HCT116 (cell line): ENCODE results near the gene HDAC8. TPM values are rescaled to one million over a fixed set of nuclear protein-coding genes. Genes with fewer than 3 reads are reported as not detected.

Source experiments
- ATAC-seq: fragments of 200-7000 bp; cut with Tn5 transposase; 2 replicates; pipeline ENCODE4 v1.9.1; 2020; ENCODE audit warnings: mild to moderate bottlenecking, moderate library complexity
- BruUV-seq: library from RNA; stranded (reverse); fragments of 400-500 nt; replicated peaks from 2 replicates; lab custom pipeline; 2021; lab: Mats Ljungman, UMichigan
- CTCF ChIA-PET: fragments of 300-600 bp; sonication (Branson Sonifier 250); formaldehyde crosslinking; loops from one replicate; lab custom pipeline; 2021; ENCODE audit warnings: antibody characterized with exemption; lab: Charles Lee
- POLR2A ChIA-PET: fragments of 300-600, 350-600 bp; sonication (Branson Sonifier 250); formaldehyde crosslinking; loops from one replicate; lab custom pipeline; 2021; ENCODE audit warnings: antibody characterized with exemption; lab: Charles Lee
- RAD21 ChIA-PET, 2 experiments: fragments of 300-600 bp; sonication (Branson Sonifier 250); formaldehyde crosslinking; loops; one replicate each; lab custom pipeline; 2023; ENCODE audit warnings: low total read pairs in 2 of 2; ENCODE audit not compliant: uncharacterized antibody in 2 of 2, unreplicated experiment in 2 of 2, low non-redundant PET in 1 of 2; lab: Charles Lee
- DNase-seq: peaks from one replicate; pipeline ENCODE4 v3.0.0-alpha.2; 2010; ENCODE audit warnings: low read depth, low spot score
- H2AFZ ChIP-seq: fragments of 200-600 bp; shearing (Covaris generic), sonication (generic); 2 replicates; pipeline ENCODE4 v1.6.1; 2017; ENCODE audit warnings: low read depth, mixed run types, mixed read lengths, antibody characterized with exemption, low read length; ENCODE audit not compliant: poor library complexity, severe bottlenecking
- H3K27ac ChIP-seq: 2 replicates; pipeline ENCODE4 v1.5.1; 2012; ENCODE audit warnings: low read depth, low read length
- H3K27me3 ChIP-seq: fragments of 200-600 bp; sonication (generic); 2 replicates; pipeline ENCODE4 v1.6.1; 2016; ENCODE audit warnings: mixed run types, low read length, mixed read lengths; ENCODE audit not compliant: insufficient read depth
- H3K36me3 ChIP-seq, 2 experiments: fragments of 200-500 bp in 1 of 2; fragments of 200-600 bp in 1 of 2; sonication (Bioruptor generic) in 1 of 2; sonication (generic) in 1 of 2; 2 replicates each; pipeline versions ENCODE4 v1.5.1 to v1.6.1; 2014 to 2016; ENCODE audit warnings: low read length in 2 of 2, inconsistent platforms in 1 of 2, mixed read lengths in 1 of 2, mixed run types in 1 of 2; ENCODE audit not compliant: insufficient read depth in 2 of 2, control insufficient read depth in 1 of 2
- H3K4me1 ChIP-seq, 2 experiments: fragments of 200-600 bp in 1 of 2; sonication (generic) in 1 of 2; 2 replicates each; pipeline versions ENCODE4 v1.5.1 to v1.6.1; 2012 to 2017; ENCODE audit warnings: low read length in 2 of 2, inconsistent platforms in 1 of 2, mild to moderate bottlenecking in 1 of 2, mixed read lengths in 1 of 2, mixed run types in 1 of 2, moderate library complexity in 1 of 2; ENCODE audit not compliant: insufficient read depth in 2 of 2, control insufficient read depth in 1 of 2
- H3K4me2 ChIP-seq: fragments of 200-600 bp; sonication (generic); 2 replicates; pipeline ENCODE4 v1.6.1; 2017; ENCODE audit warnings: mixed run types, low read length, mixed read lengths
- H3K4me3 ChIP-seq, 2 experiments: fragments of 200-600 bp in 1 of 2; sonication (generic) in 1 of 2; replicated peaks in 1 of 2; 2 replicates each; pipeline ENCODE4 v1.5.1; 2011 to 2016; ENCODE audit warnings: low read length in 2 of 2, control low read depth in 1 of 2, low read depth in 1 of 2, mild to moderate bottlenecking in 1 of 2, mixed read lengths in 1 of 2, mixed run types in 1 of 2
- H3K79me2 ChIP-seq: fragments of 200-600 bp; sonication (generic); 2 replicates; pipeline ENCODE4 v1.6.1; 2017; ENCODE audit warnings: mild to moderate bottlenecking, mixed run types, low read length, moderate library complexity, mixed read lengths; ENCODE audit not compliant: insufficient read depth
- H3K9ac ChIP-seq: fragments of 200-600 bp; sonication (generic); 2 replicates; pipeline ENCODE4 v1.6.1; 2016; ENCODE audit warnings: low read length, mixed read lengths
- H3K9me2 ChIP-seq: fragments of 200-600 bp; sonication (generic), shearing (Covaris generic); 2 replicates; pipeline ENCODE4 v1.6.1; 2017; ENCODE audit warnings: mixed run types, mild to moderate bottlenecking, moderate library complexity; ENCODE audit not compliant: insufficient read depth
- H3K9me3 ChIP-seq, 2 experiments: fragments of 200-500 bp in 1 of 2; fragments of 200-600 bp in 1 of 2; sonication (Bioruptor generic) in 1 of 2; sonication (generic) in 1 of 2; 2 replicates each; pipeline ENCODE4 v1.6.1; 2014 to 2017; ENCODE audit warnings: low read length in 2 of 2, mixed read lengths in 2 of 2, inconsistent platforms in 1 of 2, low read depth in 1 of 2, mild to moderate bottlenecking in 1 of 2, mixed run types in 1 of 2, moderate library complexity in 1 of 2; ENCODE audit not compliant: control insufficient read depth in 1 of 2, insufficient read depth in 1 of 2
- H4K20me1 ChIP-seq: fragments of 200-600 bp; sonication (generic), shearing (Covaris generic); 2 replicates; pipeline ENCODE4 v1.6.1; 2017; ENCODE audit warnings: mixed run types, mild to moderate bottlenecking, moderate library complexity; ENCODE audit not compliant: insufficient read depth
- CBX3 ChIP-seq: IDR thresholded peaks from 2 replicates; pipeline ENCODE4 v1.6.1; 2012; ENCODE audit warnings: low read depth
- CEBPB ChIP-seq: IDR thresholded peaks from 2 replicates; pipeline ENCODE4 v1.6.1; 2012; ENCODE audit warnings: low read depth
- ELF1 ChIP-seq: IDR thresholded peaks from 2 replicates; pipeline ENCODE4 v1.6.1; 2012; ENCODE audit warnings: low read depth, borderline replicate concordance
- EZH2 ChIP-seq: fragments of 200-600 bp; sonication (generic); IDR thresholded peaks from 2 replicates; pipeline ENCODE4 v1.6.1; 2017; ENCODE audit warnings: antibody characterized with exemption, mixed run types
- POLR2A ChIP-seq: IDR thresholded peaks from 2 replicates; pipeline ENCODE4 v1.7.0; 2011; ENCODE audit warnings: borderline replicate concordance; ENCODE audit not compliant: insufficient read depth, insufficient read length; ENCODE audit errors: extremely low read depth
- intact Hi-C: fragments of 100-400 bp; cut with micrococcal nuclease; formaldehyde crosslinking; loops from 2 replicates; pipeline ENCODE4 v1.10.0; 2022
- total RNA-seq: library from RNA; stranded (reverse); gene quantifications from one replicate; pipeline ENCODE4 v1.2.1, GENCODE V29; 2021; ENCODE audit not compliant: unreplicated experiment
- TF ChIP-seq, protein P1 (sequence below): IDR thresholded peaks from 2 replicates; pipeline ENCODE4 v1.6.1; 2012
- TF ChIP-seq, protein P2 (sequence below): IDR thresholded peaks from 2 replicates; pipeline ENCODE4 v1.6.1; 2012

The HDAC8 gene
- total RNA-seq, 1 experiment from 2014 or later, result 24.1 TPM

DNA sequence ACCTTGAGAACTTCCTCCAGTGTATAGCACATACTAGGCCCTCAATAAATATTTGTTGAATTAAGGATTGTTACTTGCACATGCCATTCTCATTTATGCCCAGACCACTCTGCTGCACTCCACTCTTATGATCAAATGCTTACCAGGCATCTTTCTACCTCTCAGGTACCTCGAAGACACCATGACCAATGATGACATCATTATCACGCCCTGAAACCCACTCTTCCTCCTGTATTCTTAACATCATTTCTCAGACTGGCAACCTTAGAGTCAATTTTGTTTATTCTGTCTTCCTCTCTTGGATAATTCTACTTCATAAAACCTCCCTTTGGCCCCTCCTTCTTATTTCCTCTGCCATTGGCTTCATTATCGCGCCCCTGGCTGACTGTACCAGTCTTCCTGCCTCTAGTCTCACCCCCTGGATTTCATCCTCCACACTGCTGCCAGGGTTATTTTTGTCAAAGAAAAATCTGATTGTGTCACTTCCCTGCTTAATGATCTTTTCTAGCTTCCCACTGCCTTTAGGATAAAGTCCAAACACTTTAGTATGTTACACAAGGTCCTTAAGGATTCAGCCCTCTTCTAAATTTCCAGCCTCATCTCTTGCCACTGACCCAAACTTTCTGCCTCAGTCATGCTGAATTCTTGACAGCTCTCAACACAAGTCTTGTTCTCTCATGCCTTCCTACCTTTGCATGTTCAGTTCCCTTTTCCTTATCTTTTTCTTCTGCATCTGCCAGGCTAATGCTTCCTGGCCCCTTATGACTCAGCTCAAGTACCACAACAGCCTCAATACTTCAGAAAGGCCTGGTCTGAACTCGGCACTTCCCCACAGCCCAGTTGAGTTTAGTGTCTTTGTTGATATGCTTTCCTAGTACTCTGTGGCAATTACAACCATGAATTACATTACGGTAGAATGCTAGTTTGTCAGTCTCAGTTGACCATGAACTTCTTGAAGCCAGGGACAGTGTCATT lies 45.8 kb downstream of the HDAC8 start:
- ChIA-PET CTCF (no interaction called here), RAD21 (no interaction called here), POLR2A (no interaction called here)
- BruUV-seq, result no TSS peak
- Histone ChIP-seq H3K4me3 (no peak overlapping the region), H3K27ac (no peak overlapping the region), H2AFZ (no peak overlapping the region), H3K4me1 (no peaks in the 10 kb centered on the region), H3K9me3 (no peaks in the 10 kb centered on the region), H4K20me1 (no peaks in the 10 kb centered on the region), H3K4me2 (no peak overlapping the region), H3K9me2 (no peaks in the 10 kb centered on the region), H3K27me3 (no peaks in the 10 kb centered on the region), H3K9ac (no peak overlapping the region), H3K36me3 (no peaks in the 10 kb centered on the region), H3K79me2 (no peaks in the 10 kb centered on the region)
- no peak for TF ChIP-seq EZH2
- no peak for TF ChIP-seq CEBPB
- TF ChIP-seq POLR2A, result no peak
- ATAC-seq (no peak), DNase-seq (no peak)
- intact Hi-C loops, result no loop called here

- Histone ChIP-seq H3K27me3 (no peaks in the 10 kb centered on the region), H3K79me2 (no peaks in the 10 kb centered on the region), H4K20me1 (no peaks in the 10 kb centered on the region), H3K9ac (no peak overlapping the region), H3K4me1 (no peaks in the 10 kb centered on the region), H3K9me3 (no peaks in the 10 kb centered on the region), H3K4me2 (no peak overlapping the region), H3K4me3 (no peak overlapping the region), H2AFZ (no peak overlapping the region), H3K36me3 (no peaks in the 10 kb centered on the region), H3K9me2 (no peaks in the 10 kb centered on the region), H3K27ac (no peak overlapping the region)
- POLR2A ChIA-PET, result no interaction called here
- BruUV-seq, result no TSS peak
- intact Hi-C loops, result no loop called here
- CTCF ChIA-PET, result no interaction called here
- no peak for DNase-seq
- RAD21 ChIA-PET, result no interaction called here
- ATAC-seq, result no peak
- no peak for TF ChIP-seq CBX3
- TF ChIP-seq, protein P1, sequence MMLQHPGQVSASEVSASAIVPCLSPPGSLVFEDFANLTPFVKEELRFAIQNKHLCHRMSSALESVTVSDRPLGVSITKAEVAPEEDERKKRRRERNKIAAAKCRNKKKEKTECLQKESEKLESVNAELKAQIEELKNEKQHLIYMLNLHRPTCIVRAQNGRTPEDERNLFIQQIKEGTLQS, result no peak
- TF ChIP-seq, protein P2, sequence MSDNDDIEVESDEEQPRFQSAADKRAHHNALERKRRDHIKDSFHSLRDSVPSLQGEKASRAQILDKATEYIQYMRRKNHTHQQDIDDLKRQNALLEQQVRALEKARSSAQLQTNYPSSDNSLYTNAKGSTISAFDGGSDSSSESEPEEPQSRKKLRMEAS, result no peak
- TF ChIP-seq ELF1, result no peak
Measured at GRCh38 chrX:72498782-72499181, 73.9 kb downstream of the HDAC8 start.
